ENCODE results near the gene USP17L10. TPM values are rescaled to one million over a fixed set of nuclear protein-coding genes. Genes with fewer than 3 reads are reported as not detected.
"Not testable (repeated sequence)": the region's sequence is repeated elsewhere in the genome, so short reads cannot be mapped to it uniquely, and the experiment has no call there.

USP17L10 gene
- total RNA-seq, result not detected
- not detected for polyA plus RNA-seq
- long read RNA-seq, donor 1, result 0 reads
- long read RNA-seq, donor 2, result 0 reads
- long read RNA-seq, donor 3, result 0 reads
- long read RNA-seq, donor 4, result 0 reads

- H3K4me1 ChIP-seq (ENCODE audit: control insufficient read depth, insufficient read depth, low read length); intact Hi-C loops (cut with DNase I); H3K9me3 ChIP-seq (ENCODE audit: control insufficient read depth, low read length); ATAC-seq; H3K27ac ChIP-seq (ENCODE audit: low read length); DNase-seq; H3K27me3 ChIP-seq (ENCODE audit: control insufficient read depth, insufficient read depth); H3K4me3 ChIP-seq (ENCODE audit: low read length): not testable (repeated sequence)
- WGBS, result 86% methylated on average over 11 of the region's 13 CpGs
Observed at GRCh38 chr4:9210357-9210756, at the start of gene USP17L10. Gene USP17L10, plus strand, starts transcription at chr4:9210657. Its CDS starts 0 bp downstream, at chr4:9210657.

GRCh38 chr4:9165990-9166389 lies 44.5 kb upstream of the USP17L10 start:
- H3K9me3 ChIP-seq (ENCODE audit: control insufficient read depth, low read length); DNase-seq; H3K27ac ChIP-seq (ENCODE audit: low read length); H3K27me3 ChIP-seq (ENCODE audit: control insufficient read depth, insufficient read depth); intact Hi-C loops (cut with DNase I); ATAC-seq; H3K4me1 ChIP-seq (ENCODE audit: control insufficient read depth, insufficient read depth, low read length); H3K4me3 ChIP-seq (ENCODE audit: low read length): not testable (repeated sequence)
- WGBS, result 16% methylated on average over 8 of the region's 8 CpGs

GRCh38 chr4:9169791-9170459 lies 40.5 kb upstream of the USP17L10 start, which contains the start of gene FAM90A26:
Gene FAM90A26, plus strand, starts transcription at chr4:9170409. Its CDS starts 2,764 bp downstream, at chr4:9173173.
- H3K9me3 ChIP-seq (ENCODE audit: control insufficient read depth, low read length); H3K27me3 ChIP-seq (ENCODE audit: control insufficient read depth, insufficient read depth); H3K4me1 ChIP-seq (ENCODE audit: control insufficient read depth, insufficient read depth, low read length); ATAC-seq; H3K27ac ChIP-seq (ENCODE audit: low read length); DNase-seq; H3K4me3 ChIP-seq (ENCODE audit: low read length); intact Hi-C loops (cut with DNase I): not testable (repeated sequence)
- WGBS, result 76% methylated on average over 10 of the region's 11 CpGs

- 83% methylated on average over 11 of the region's 14 CpGs for WGBS
- H3K9me3 ChIP-seq (ENCODE audit: control insufficient read depth, low read length); intact Hi-C loops (cut with DNase I): not testable (repeated sequence)
Observed at GRCh38 chr4:9214701-9215100, 4.2 kb downstream of the USP17L10 start.

GRCh38 chr4:9215105-9215504 lies 4.6 kb downstream of the USP17L10 start, which contains the start of gene USP17L11:
Gene USP17L11, plus strand, starts transcription at chr4:9215405. Its CDS starts 0 bp downstream, at chr4:9215405.
- not testable (repeated sequence) for H3K27me3 ChIP-seq (ENCODE audit: control insufficient read depth, insufficient read depth)
- WGBS, result 89% methylated on average over 8 of the region's 14 CpGs

More at GRCh38 chr4:9214701-9215100, 4.2 kb downstream of the USP17L10 start:
- not testable (repeated sequence) for H3K27me3 ChIP-seq (ENCODE audit: control insufficient read depth, insufficient read depth); H3K4me3 ChIP-seq (ENCODE audit: low read length); ATAC-seq; H3K27ac ChIP-seq (ENCODE audit: low read length); H3K4me1 ChIP-seq (ENCODE audit: control insufficient read depth, insufficient read depth, low read length)
- DNase-seq, result peak; percentile 0 to 25 (median 18)

GRCh38 chr4:9219852-9220251 lies 9.4 kb downstream of the USP17L10 start, which contains the start of gene USP17L12:
Gene USP17L12, plus strand, starts transcription at chr4:9220152. Its CDS starts 0 bp downstream, at chr4:9220152.
- H3K4me1 ChIP-seq (ENCODE audit: control insufficient read depth, insufficient read depth, low read length); H3K4me3 ChIP-seq (ENCODE audit: low read length); ATAC-seq; intact Hi-C loops (cut with DNase I); H3K27me3 ChIP-seq (ENCODE audit: control insufficient read depth, insufficient read depth); H3K9me3 ChIP-seq (ENCODE audit: control insufficient read depth, low read length); H3K27ac ChIP-seq (ENCODE audit: low read length); DNase-seq: not testable (repeated sequence)
- no CpG with 5 or more reads among the region's 13 CpGs for WGBS

More at GRCh38 chr4:9215105-9215504, 4.6 kb downstream of the USP17L10 start, which contains the start of gene USP17L11:
- H3K4me3 ChIP-seq (ENCODE audit: low read length); H3K27ac ChIP-seq (ENCODE audit: low read length); DNase-seq; H3K9me3 ChIP-seq (ENCODE audit: control insufficient read depth, low read length); H3K4me1 ChIP-seq (ENCODE audit: control insufficient read depth, insufficient read depth, low read length); ATAC-seq; intact Hi-C loops (cut with DNase I): not testable (repeated sequence)

- H3K27me3 ChIP-seq (ENCODE audit: control insufficient read depth, insufficient read depth); ATAC-seq; H3K9me3 ChIP-seq (ENCODE audit: control insufficient read depth, low read length); intact Hi-C loops (cut with DNase I); H3K27ac ChIP-seq (ENCODE audit: low read length); H3K4me1 ChIP-seq (ENCODE audit: control insufficient read depth, insufficient read depth, low read length); H3K4me3 ChIP-seq (ENCODE audit: low read length); DNase-seq: not testable (repeated sequence)
- WGBS, result no CpG with 5 or more reads among the region's 14 CpGs
Observed at GRCh38 chr4:9224596-9224995, 14.1 kb downstream of the USP17L10 start, which contains the start of gene USP17L13. Gene USP17L13, plus strand, starts transcription at chr4:9224896. Its CDS starts 0 bp downstream, at chr4:9224896.

- 84% methylated on average over 5 of the region's 8 CpGs for WGBS
- peak in 1 of 3 donors; percentile 10 for DNase-seq
- ATAC-seq; H3K27me3 ChIP-seq (ENCODE audit: control insufficient read depth, insufficient read depth); intact Hi-C loops (cut with DNase I); H3K4me1 ChIP-seq (ENCODE audit: control insufficient read depth, insufficient read depth, low read length); H3K4me3 ChIP-seq (ENCODE audit: low read length); H3K9me3 ChIP-seq (ENCODE audit: control insufficient read depth, low read length); H3K27ac ChIP-seq (ENCODE audit: low read length): not testable (repeated sequence)
Observed at GRCh38 chr4:9230249-9230648, 19.8 kb downstream of the USP17L10 start.

- intact Hi-C loops (cut with DNase I); ATAC-seq; H3K27ac ChIP-seq (ENCODE audit: low read length); H3K4me3 ChIP-seq (ENCODE audit: low read length); DNase-seq; H3K27me3 ChIP-seq (ENCODE audit: control insufficient read depth, insufficient read depth); H3K4me1 ChIP-seq (ENCODE audit: control insufficient read depth, insufficient read depth, low read length); H3K9me3 ChIP-seq (ENCODE audit: control insufficient read depth, low read length): not testable (repeated sequence)
- no CpG with 5 or more reads among the region's 15 CpGs for WGBS
Observed at GRCh38 chr4:9234085-9234484, 23.6 kb downstream of the USP17L10 start, which contains the start of gene USP17L15. Gene USP17L15, plus strand, starts transcription at chr4:9234385. Its CDS starts 0 bp downstream, at chr4:9234385.

- DNase-seq, result peak; percentile 2 to 10 (median 9)
- H3K4me1 ChIP-seq (ENCODE audit: control insufficient read depth, insufficient read depth, low read length); H3K4me3 ChIP-seq (ENCODE audit: low read length); H3K27me3 ChIP-seq (ENCODE audit: control insufficient read depth, insufficient read depth); intact Hi-C loops (cut with DNase I); H3K27ac ChIP-seq (ENCODE audit: low read length); H3K9me3 ChIP-seq (ENCODE audit: control insufficient read depth, low read length); ATAC-seq: not testable (repeated sequence)
- 85% methylated on average over 11 of the region's 12 CpGs for WGBS
Observed at GRCh38 chr4:9238461-9238860, 28.0 kb downstream of the USP17L10 start.

- DNase-seq; ATAC-seq; H3K4me3 ChIP-seq (ENCODE audit: low read length); H3K27ac ChIP-seq (ENCODE audit: low read length); H3K27me3 ChIP-seq (ENCODE audit: control insufficient read depth, insufficient read depth); H3K4me1 ChIP-seq (ENCODE audit: control insufficient read depth, insufficient read depth, low read length); intact Hi-C loops (cut with DNase I); H3K9me3 ChIP-seq (ENCODE audit: control insufficient read depth, low read length): not testable (repeated sequence)
- WGBS, result 85% methylated on average over 5 of the region's 14 CpGs
Observed at GRCh38 chr4:9243579-9243978, 33.1 kb downstream of the USP17L10 start, which contains the start of gene USP17L17. Gene USP17L17, plus strand, starts transcription at chr4:9243879. Its CDS starts 0 bp downstream, at chr4:9243879.
